ENCODE results near the gene CARNS1.
"Not testable (repeated sequence)": the region's sequence is repeated elsewhere in the genome, so short reads cannot be mapped to it uniquely, and the experiment has no call there.

The CARNS1 gene

GRCh38 chr11:67401495-67402191 lies 13.8 kb upstream of the CARNS1 start, which contains the start of gene PPP1CA:
PPP1CA (minus strand) TSS chr11:67401858; CDS start chr11:67401782, 76 bp downstream.
- DNase-seq (ENCODE audit: low read depth): peak; percentile 95
- TF ChIP-seq CTCF (IDR thresholded peaks at IDR 0.05; ENCODE audit: insufficient read depth, low read depth, low read length, missing control alignments): peak; percentile 42
- H3K4me3 ChIP-seq (ENCODE audit: low read depth, low read length): peak within 1 kb of the TSS; percentile 91

- DNase-seq (ENCODE audit: low read depth): not testable (repeated sequence)
- peak overlapping the region; percentile 74 for H3K4me3 ChIP-seq (ENCODE audit: low read depth, low read length)
Measured at GRCh38 chr11:67402192-67402839, 13.2 kb upstream of the CARNS1 start.

- not testable (repeated sequence) for DNase-seq (ENCODE audit: low read depth)
- peak overlapping the region; percentile 74 for H3K4me3 ChIP-seq (ENCODE audit: low read depth, low read length)
Measured at GRCh38 chr11:67403085-67403484, 12.4 kb upstream of the CARNS1 start.

DNA sequence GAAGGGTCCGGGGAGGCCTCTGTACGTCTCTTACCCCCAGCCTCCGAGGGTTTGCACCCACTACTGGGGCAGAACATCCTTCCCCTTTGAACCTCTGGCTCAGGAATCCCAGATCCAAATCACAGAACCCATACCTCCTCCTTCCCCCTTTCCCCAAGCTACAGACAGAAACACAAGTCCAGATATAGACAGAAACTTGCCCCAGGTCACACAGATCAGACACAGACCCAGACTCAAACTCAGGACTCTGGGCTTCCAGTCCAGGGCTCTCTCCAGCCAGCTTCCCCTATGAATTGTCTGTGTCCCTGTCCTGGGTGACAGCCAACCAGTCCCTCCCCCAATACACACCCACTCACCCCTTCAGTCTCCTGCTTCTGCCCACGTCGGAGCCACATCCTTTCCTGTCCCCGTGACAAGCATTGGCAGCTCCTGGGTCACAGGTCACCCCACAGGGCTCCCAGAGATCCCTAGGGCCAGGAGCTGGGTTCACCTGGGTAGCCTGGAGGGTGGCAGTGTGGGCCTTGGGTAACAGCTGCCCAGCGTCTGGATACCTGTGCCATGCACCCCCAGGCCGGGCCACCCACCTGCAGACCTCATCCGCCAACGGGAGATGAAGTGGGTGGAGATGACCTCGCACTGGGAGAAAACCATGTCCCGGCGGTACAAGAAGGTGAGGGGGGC lies 10.8 kb upstream of the CARNS1 start:
- H3K4me3 ChIP-seq (ENCODE audit: low read depth, low read length): peak overlapping the region; percentile 74
- DNase-seq (ENCODE audit: low read depth): no peak
- TF ChIP-seq CTCF (IDR thresholded peaks at IDR 0.05; ENCODE audit: insufficient read depth, low read depth, low read length, missing control alignments): no peak

DNA sequence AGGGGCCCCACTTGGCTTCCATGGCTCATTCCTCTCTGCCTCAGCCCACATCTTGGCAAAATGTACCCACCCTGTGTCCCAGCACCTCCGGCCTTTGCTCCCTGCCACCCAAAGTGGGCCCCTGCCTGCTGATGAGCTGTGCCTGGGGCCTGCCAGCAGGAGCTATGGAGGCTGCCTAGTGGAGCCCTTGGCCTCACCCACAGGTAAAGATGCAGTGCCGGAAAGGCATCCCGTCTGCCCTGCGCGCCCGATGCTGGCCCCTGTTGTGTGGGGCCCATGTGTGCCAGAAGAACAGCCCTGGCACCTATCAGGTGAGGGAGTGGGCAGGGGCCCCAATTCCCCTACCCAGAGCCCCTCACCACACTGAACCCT lies 10.3 kb upstream of the CARNS1 start:
- H3K4me3 ChIP-seq (ENCODE audit: low read depth, low read length): peak overlapping the region; percentile 74
- no peak for TF ChIP-seq CTCF (IDR thresholded peaks at IDR 0.05; ENCODE audit: insufficient read depth, low read depth, low read length, missing control alignments)
- DNase-seq (ENCODE audit: low read depth): no peak

GRCh38 chr11:67405688-67406339 lies 9.7 kb upstream of the CARNS1 start:
- no peak overlapping the region for H3K4me3 ChIP-seq (ENCODE audit: low read depth, low read length)
- no peak for TF ChIP-seq CTCF (IDR thresholded peaks at IDR 0.05; ENCODE audit: insufficient read depth, low read depth, low read length, missing control alignments)
- no peak for DNase-seq (ENCODE audit: low read depth)

GRCh38 chr11:67406420-67406968 lies 9.0 kb upstream of the CARNS1 start:
- no peak overlapping the region for H3K4me3 ChIP-seq (ENCODE audit: low read depth, low read length)
- TF ChIP-seq CTCF (IDR thresholded peaks at IDR 0.05; ENCODE audit: insufficient read depth, low read depth, low read length, missing control alignments): no peak
- DNase-seq (ENCODE audit: low read depth): no peak
